GM12878 (cell line): ENCODE measurements around the gene GPC3.

Experiments
- ATF2 ChIP-seq: IDR thresholded peaks from 2 replicates; pipeline ENCODE4 v1.6.1; 2012; ENCODE audit warnings: low read length, inconsistent platforms
- CTCF ChIP-seq, 3 experiments: IDR thresholded peaks in 2 of 3; conservative IDR thresholded peaks in 1 of 3; 2 replicates each; pipeline ENCODE4 v1.5.1; 2011; ENCODE audit warnings: low read depth in 3 of 3, low read length in 3 of 3, mild to moderate bottlenecking in 3 of 3, control low read depth in 2 of 3, moderate library complexity in 2 of 3, inconsistent platforms in 1 of 3, mixed read lengths in 1 of 3; ENCODE audit not compliant: control insufficient read depth in 2 of 3, insufficient read depth in 1 of 3; ENCODE audit errors: extremely low read depth in 1 of 3
- EZH2 ChIP-seq: IDR thresholded peaks from 2 replicates; pipeline ENCODE4 v1.6.1; 2012; ENCODE audit warnings: low read depth, mild to moderate bottlenecking, control low read depth, inconsistent platforms, low read length, borderline replicate concordance; ENCODE audit not compliant: control insufficient read depth
- NFXL1 ChIP-seq: fragments of 450-650 bp; IDR thresholded peaks from 2 replicates; pipeline ENCODE4 v1.6.1; 2017; ENCODE audit warnings: antibody characterized with exemption, mild to moderate bottlenecking, borderline replicate concordance
- NR2C1 ChIP-seq: fragments of 450-650 bp; IDR thresholded peaks from 2 replicates; pipeline ENCODE4 v1.6.1; 2017; ENCODE audit warnings: antibody characterized with exemption, mild to moderate bottlenecking, moderate library complexity
- PKNOX1 ChIP-seq: fragments of 450-650 bp; IDR thresholded peaks from 2 replicates; pipeline ENCODE4 v1.6.1; 2016; ENCODE audit warnings: mild to moderate bottlenecking
- POLR2A ChIP-seq: IDR thresholded peaks from 2 replicates; pipeline ENCODE4 v1.6.1; 2011; ENCODE audit warnings: low read depth, mild to moderate bottlenecking, low read length
- POLR2AphosphoS5 ChIP-seq: IDR thresholded peaks from 2 replicates; pipeline ENCODE4 v1.6.1; 2011; ENCODE audit warnings: mild to moderate bottlenecking, low read length, inconsistent platforms
- SMAD5 ChIP-seq: IDR thresholded peaks from 2 replicates; pipeline ENCODE4 v1.6.1; 2016; ENCODE audit warnings: antibody characterized with exemption, low read depth
- SPI1 ChIP-seq: IDR thresholded peaks from 2 replicates; pipeline ENCODE4 v1.6.1; 2011; ENCODE audit warnings: low read depth, mild to moderate bottlenecking, low read length, moderate library complexity, borderline replicate concordance; ENCODE audit not compliant: insufficient read depth
- ZNF24 ChIP-seq: fragments of 450-650 bp; IDR thresholded peaks from 2 replicates; pipeline ENCODE4 v1.6.1; 2017; ENCODE audit warnings: antibody characterized with exemption, mild to moderate bottlenecking
- TF ChIP-seq, protein P1 (sequence below): fragments of 450-650 bp; formaldehyde crosslinking; IDR thresholded peaks from 2 replicates; pipeline ENCODE4 v1.4.0; 2020; ENCODE audit warnings: mild to moderate bottlenecking, moderate library complexity
- TF ChIP-seq, protein P2 (sequence below): IDR thresholded peaks from 2 replicates; pipeline ENCODE4 v1.6.1; 2011; ENCODE audit warnings: low read depth, low read length, improper control_type of control experiment, borderline replicate concordance

DNA sequence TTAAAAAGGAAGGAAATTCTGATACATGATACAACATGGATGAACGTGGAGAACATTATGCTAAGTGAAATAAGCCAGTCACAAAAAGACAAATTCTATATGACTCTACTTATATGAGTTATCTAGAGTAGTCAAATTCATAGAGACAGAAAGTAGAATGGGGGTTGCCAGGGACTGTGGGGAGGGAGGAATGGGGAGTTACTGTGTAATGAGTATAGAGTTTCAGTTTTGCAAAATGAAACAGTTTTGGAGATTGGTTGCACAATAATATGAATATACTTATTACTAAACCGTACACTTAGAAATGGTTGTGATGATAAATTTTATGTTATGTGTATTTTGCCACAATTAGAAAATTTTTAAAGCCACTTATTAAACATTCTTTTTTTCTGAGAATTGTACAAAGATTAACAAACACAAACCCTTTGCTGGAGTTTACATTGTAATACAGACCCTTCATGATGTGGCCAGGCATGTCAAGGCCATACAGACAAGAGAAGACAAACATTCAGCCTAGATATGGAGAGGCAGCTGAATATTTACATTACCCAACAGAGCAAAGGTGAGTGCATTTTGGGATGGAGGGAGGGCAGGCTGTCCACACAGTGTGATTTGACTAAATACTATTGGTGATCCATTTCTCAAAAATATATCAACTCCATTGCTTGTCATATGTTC is 21.2 kb upstream of the GPC3 start:
- TF ChIP-seq, protein P1, sequence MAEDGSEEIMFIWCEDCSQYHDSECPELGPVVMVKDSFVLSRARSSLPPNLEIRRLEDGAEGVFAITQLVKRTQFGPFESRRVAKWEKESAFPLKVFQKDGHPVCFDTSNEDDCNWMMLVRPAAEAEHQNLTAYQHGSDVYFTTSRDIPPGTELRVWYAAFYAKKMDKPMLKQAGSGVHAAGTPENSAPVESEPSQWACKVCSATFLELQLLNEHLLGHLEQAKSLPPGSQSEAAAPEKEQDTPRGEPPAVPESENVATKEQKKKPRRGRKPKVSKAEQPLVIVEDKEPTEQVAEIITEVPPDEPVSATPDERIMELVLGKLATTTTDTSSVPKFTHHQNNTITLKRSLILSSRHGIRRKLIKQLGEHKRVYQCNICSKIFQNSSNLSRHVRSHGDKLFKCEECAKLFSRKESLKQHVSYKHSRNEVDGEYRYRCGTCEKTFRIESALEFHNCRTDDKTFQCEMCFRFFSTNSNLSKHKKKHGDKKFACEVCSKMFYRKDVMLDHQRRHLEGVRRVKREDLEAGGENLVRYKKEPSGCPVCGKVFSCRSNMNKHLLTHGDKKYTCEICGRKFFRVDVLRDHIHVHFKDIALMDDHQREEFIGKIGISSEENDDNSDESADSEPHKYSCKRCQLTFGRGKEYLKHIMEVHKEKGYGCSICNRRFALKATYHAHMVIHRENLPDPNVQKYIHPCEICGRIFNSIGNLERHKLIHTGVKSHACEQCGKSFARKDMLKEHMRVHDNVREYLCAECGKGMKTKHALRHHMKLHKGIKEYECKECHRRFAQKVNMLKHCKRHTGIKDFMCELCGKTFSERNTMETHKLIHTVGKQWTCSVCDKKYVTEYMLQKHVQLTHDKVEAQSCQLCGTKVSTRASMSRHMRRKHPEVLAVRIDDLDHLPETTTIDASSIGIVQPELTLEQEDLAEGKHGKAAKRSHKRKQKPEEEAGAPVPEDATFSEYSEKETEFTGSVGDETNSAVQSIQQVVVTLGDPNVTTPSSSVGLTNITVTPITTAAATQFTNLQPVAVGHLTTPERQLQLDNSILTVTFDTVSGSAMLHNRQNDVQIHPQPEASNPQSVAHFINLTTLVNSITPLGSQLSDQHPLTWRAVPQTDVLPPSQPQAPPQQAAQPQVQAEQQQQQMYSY (CRISPR knock-in tag), result no peak
- TF ChIP-seq, protein P2, sequence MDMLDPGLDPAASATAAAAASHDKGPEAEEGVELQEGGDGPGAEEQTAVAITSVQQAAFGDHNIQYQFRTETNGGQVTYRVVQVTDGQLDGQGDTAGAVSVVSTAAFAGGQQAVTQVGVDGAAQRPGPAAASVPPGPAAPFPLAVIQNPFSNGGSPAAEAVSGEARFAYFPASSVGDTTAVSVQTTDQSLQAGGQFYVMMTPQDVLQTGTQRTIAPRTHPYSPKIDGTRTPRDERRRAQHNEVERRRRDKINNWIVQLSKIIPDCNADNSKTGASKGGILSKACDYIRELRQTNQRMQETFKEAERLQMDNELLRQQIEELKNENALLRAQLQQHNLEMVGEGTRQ, result no peak
- TF ChIP-seq CTCF (IDR thresholded peaks at IDR 0.05 in 2 of 3, conservative IDR thresholded peaks at IDR 0.05 in 1 of 3; ENCODE audit: control insufficient read depth in 2 of 3, extremely low read depth in 1 of 3, insufficient read depth in 1 of 3, low read depth in 3 of 3, low read length in 3 of 3), result no peak
- no peak for TF ChIP-seq POLR2AphosphoS5
- TF ChIP-seq NR2C1, result no peak
- TF ChIP-seq POLR2A, result no peak
- no peak for TF ChIP-seq ZNF24
- no peak for TF ChIP-seq ATF2
- TF ChIP-seq PKNOX1, result no peak
- no peak for TF ChIP-seq NFXL1
- no peak for TF ChIP-seq EZH2
- TF ChIP-seq SMAD5, result no peak
- TF ChIP-seq SPI1, result no peak
